WTC11 (cell line): ENCODE results near the gene SLC2A4. TPM values are rescaled to one million over a fixed set of nuclear protein-coding genes. Genes with fewer than 3 reads are reported as not detected.
A peak's percentile ranks its signal among the peaks of the same experiment; 100 is the strongest.

Experiments
- ATAC-seq: fragments of 200-7000 bp; cut with Tn5 transposase; 2 replicates; pipeline ENCODE4 v1.10.0; 2021; ENCODE audit warnings: mild to moderate bottlenecking, moderate library complexity
- CTCF ChIA-PET: fragments of 300-600 bp; sonication (Branson Sonifier 250); formaldehyde crosslinking; loops from one replicate; lab custom pipeline; 2021; ENCODE audit warnings: antibody characterized with exemption; lab: Charles Lee
- POLR2A ChIA-PET: fragments of 350-600 bp; sonication (Branson Sonifier 250); formaldehyde crosslinking; loops from one replicate; lab custom pipeline; 2021; ENCODE audit warnings: antibody characterized with exemption; lab: Charles Lee
- DNase-seq: peaks from one replicate; pipeline ENCODE4 v3.0.0; 2021; ENCODE audit warnings: low spot score
- H3K27ac Mint-ChIP-seq: 2 replicates; pipeline ENCODE4 v1.8.0; 2021; ENCODE audit warnings: mixed read lengths
- H3K27me3 Mint-ChIP-seq: 2 replicates; pipeline ENCODE4 v1.8.0; 2021; ENCODE audit warnings: low read depth, mild to moderate bottlenecking, moderate library complexity, mixed read lengths
- H3K36me3 Mint-ChIP-seq: 2 replicates; pipeline ENCODE4 v1.8.0; 2021; ENCODE audit warnings: mixed read lengths
- H3K4me1 Mint-ChIP-seq: 2 replicates; pipeline ENCODE4 v1.8.0; 2022; ENCODE audit warnings: mixed read lengths
- H3K4me3 Mint-ChIP-seq: 2 replicates; pipeline ENCODE4 v1.8.0; 2021; ENCODE audit warnings: mild to moderate bottlenecking, moderate library complexity, mixed read lengths
- H3K9me3 Mint-ChIP-seq: 2 replicates; pipeline ENCODE4 v1.8.0; 2021; ENCODE audit warnings: mixed read lengths
- ATF1 ChIP-seq: sonication (generic); formaldehyde crosslinking; IDR thresholded peaks from 2 replicates; pipeline ENCODE4 v1.8.1; 2023; ENCODE audit warnings: mild to moderate bottlenecking, moderate library complexity, missing genetic modification reagents
- ATF6 ChIP-seq: sonication (generic); formaldehyde crosslinking; IDR thresholded peaks from 2 replicates; pipeline ENCODE4 v1.8.1; 2023; ENCODE audit warnings: mild to moderate bottlenecking, missing genetic modification reagents
- CREB1 ChIP-seq: sonication (generic); formaldehyde crosslinking; IDR thresholded peaks from 2 replicates; pipeline ENCODE4 v1.8.0; 2023; ENCODE audit warnings: mild to moderate bottlenecking, missing genetic modification reagents
- FOXK1 ChIP-seq: sonication (generic); formaldehyde crosslinking; IDR thresholded peaks from 2 replicates; pipeline ENCODE4 v1.8.0; 2022; ENCODE audit warnings: mild to moderate bottlenecking, moderate library complexity, missing genetic modification reagents
- GABPB1 ChIP-seq: sonication (generic); formaldehyde crosslinking; IDR thresholded peaks from 2 replicates; pipeline ENCODE4 v1.8.1; 2023; ENCODE audit warnings: mild to moderate bottlenecking, missing genetic modification reagents
- GRHL2 ChIP-seq: fragments of 250-450 bp; sonication (Bioruptor Pico); IDR thresholded peaks from 2 replicates; pipeline ENCODE4 v1.8.0; 2022; ENCODE audit warnings: mild to moderate bottlenecking, moderate library complexity; ENCODE audit not compliant: insufficient replicate concordance, severe bottlenecking
- GTF2I ChIP-seq: fragments of 250-450 bp; sonication (Bioruptor Pico); conservative IDR thresholded peaks from 2 replicates; pipeline ENCODE4 v1.4.0; 2021; ENCODE audit warnings: mild to moderate bottlenecking
- IRF2 ChIP-seq: sonication (generic); formaldehyde crosslinking; IDR thresholded peaks from 2 replicates; pipeline ENCODE4 v1.8.0; 2022; ENCODE audit warnings: low read depth, missing genetic modification reagents, borderline replicate concordance
- NFYB ChIP-seq: sonication (generic); formaldehyde crosslinking; conservative IDR thresholded peaks from 2 replicates; pipeline ENCODE4 v1.8.0; 2022; ENCODE audit warnings: low read depth, missing genetic modification reagents
- NR2C2 ChIP-seq: sonication (generic); formaldehyde crosslinking; IDR thresholded peaks from 2 replicates; pipeline ENCODE4 v1.8.0; 2022; ENCODE audit warnings: mild to moderate bottlenecking, missing genetic modification reagents
- OVOL2 ChIP-seq: fragments of 250-450 bp; sonication (Bioruptor Pico); IDR thresholded peaks from 2 replicates; pipeline ENCODE4 v1.9.0; 2021; ENCODE audit warnings: mild to moderate bottlenecking, borderline replicate concordance
- PRRX2 ChIP-seq: fragments of 250-450 bp; sonication (Bioruptor Pico); IDR thresholded peaks from 2 replicates; pipeline ENCODE4 v1.8.0; 2021; ENCODE audit warnings: mild to moderate bottlenecking
- RELA ChIP-seq: sonication (generic); formaldehyde crosslinking; IDR thresholded peaks from 2 replicates; pipeline ENCODE4 v1.8.1; 2022; ENCODE audit warnings: missing genetic modification reagents, mild to moderate bottlenecking, borderline replicate concordance
- TP53 ChIP-seq: sonication (generic); formaldehyde crosslinking; IDR thresholded peaks from 2 replicates; pipeline ENCODE4 v1.8.1; 2023; ENCODE audit warnings: mild to moderate bottlenecking, missing genetic modification reagents
- ZNF232 ChIP-seq: sonication (generic); formaldehyde crosslinking; IDR thresholded peaks from 2 replicates; pipeline ENCODE4 v1.8.0; 2022; ENCODE audit warnings: mild to moderate bottlenecking, missing genetic modification reagents
- ZNF317 ChIP-seq: sonication (generic); formaldehyde crosslinking; IDR thresholded peaks from 2 replicates; pipeline ENCODE4 v1.8.1; 2023; ENCODE audit warnings: low read depth, mild to moderate bottlenecking, moderate library complexity, missing genetic modification reagents, borderline replicate concordance
- ZNF416 ChIP-seq: fragments of 250-450 bp; sonication (Bioruptor Pico); IDR thresholded peaks from 2 replicates; pipeline ENCODE4 v1.9.0; 2021; ENCODE audit warnings: mild to moderate bottlenecking, inconsistent platforms
- ZNF671 ChIP-seq: fragments of 250-450 bp; sonication (Bioruptor Pico); IDR thresholded peaks from 2 replicates; pipeline ENCODE4 v1.8.0; 2021; ENCODE audit warnings: mild to moderate bottlenecking
- total RNA-seq: library from RNA; stranded (reverse); gene quantifications from 3 replicates; pipeline ENCODE4 v1.2.3, GENCODE V29; 2021
- TF ChIP-seq, protein P1 (sequence below): fragments of 250-450 bp; sonication (Bioruptor Pico); IDR thresholded peaks from 2 replicates; pipeline ENCODE4 v1.8.0; 2021; ENCODE audit warnings: mild to moderate bottlenecking
- TF ChIP-seq, protein P2 (sequence below): fragments of 250-450 bp; sonication (Bioruptor Pico); IDR thresholded peaks from 2 replicates; pipeline ENCODE4 v1.9.0; 2021; ENCODE audit warnings: mild to moderate bottlenecking
- TF ChIP-seq, protein P3 (sequence below): sonication (generic); formaldehyde crosslinking; IDR thresholded peaks from 2 replicates; pipeline ENCODE4 v1.8.1; 2022; ENCODE audit warnings: low read depth, missing genetic modification reagents, borderline replicate concordance
- TF ChIP-seq, protein P4 (sequence below): sonication (generic); formaldehyde crosslinking; IDR thresholded peaks from 2 replicates; pipeline ENCODE4 v1.8.0; 2023; ENCODE audit warnings: missing genetic modification reagents, mild to moderate bottlenecking, borderline replicate concordance

Gene SLC2A4
- total RNA-seq, 1 experiment from 2014 or later: 6.4 TPM

DNA sequence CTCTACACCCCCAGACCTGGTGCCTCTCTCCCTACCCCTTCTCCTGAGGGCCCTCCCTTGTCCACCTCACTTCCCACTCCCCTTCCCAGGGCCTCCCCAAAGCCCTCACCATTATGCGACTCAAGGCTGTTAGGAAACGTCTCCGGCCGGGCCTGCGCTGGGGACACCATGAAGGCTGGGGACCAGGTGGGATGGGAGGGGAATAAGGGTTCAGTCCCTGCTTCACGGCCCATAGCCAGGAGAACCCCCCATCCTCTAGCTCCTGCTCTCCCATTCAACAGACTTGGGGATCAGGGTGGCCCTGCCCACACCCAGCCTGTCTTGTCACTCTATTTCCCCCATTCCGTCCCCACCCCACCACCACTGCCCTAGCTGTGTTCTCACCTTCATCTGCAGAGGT is 45.5 kb downstream of the SLC2A4 start:
- H3K27me3 Mint-ChIP-seq: no peaks in the 10 kb centered on the region
- TF ChIP-seq NFYB (CRISPR knock-in tag): no peak
- TF ChIP-seq ZNF232 (CRISPR knock-in tag): no peak
- no peak for TF ChIP-seq TP53
- no peak for TF ChIP-seq GABPB1 (CRISPR knock-in tag)
- TF ChIP-seq CREB1 (CRISPR knock-in tag): no peak
- TF ChIP-seq ZNF317 (CRISPR knock-in tag): no peak
- TF ChIP-seq, protein P1, sequence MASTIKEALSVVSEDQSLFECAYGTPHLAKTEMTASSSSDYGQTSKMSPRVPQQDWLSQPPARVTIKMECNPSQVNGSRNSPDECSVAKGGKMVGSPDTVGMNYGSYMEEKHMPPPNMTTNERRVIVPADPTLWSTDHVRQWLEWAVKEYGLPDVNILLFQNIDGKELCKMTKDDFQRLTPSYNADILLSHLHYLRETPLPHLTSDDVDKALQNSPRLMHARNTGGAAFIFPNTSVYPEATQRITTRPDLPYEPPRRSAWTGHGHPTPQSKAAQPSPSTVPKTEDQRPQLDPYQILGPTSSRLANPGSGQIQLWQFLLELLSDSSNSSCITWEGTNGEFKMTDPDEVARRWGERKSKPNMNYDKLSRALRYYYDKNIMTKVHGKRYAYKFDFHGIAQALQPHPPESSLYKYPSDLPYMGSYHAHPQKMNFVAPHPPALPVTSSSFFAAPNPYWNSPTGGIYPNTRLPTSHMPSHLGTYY: no peak
- no peak for TF ChIP-seq GTF2I
- TF ChIP-seq, all 79 proteins: peak for 0
- ChIA-PET CTCF (interaction anchor here (0.7 to 2.3 kb wide), 2 partner anchors 17 to 47 kb away, joined by 4 to 6 read pairs; no protein-coding TSS in a partner anchor), POLR2A (no interaction called here)
- no peaks in the 10 kb centered on the region for H3K9me3 Mint-ChIP-seq
- no peak for ATAC-seq
- no peak overlapping the region for H3K27ac Mint-ChIP-seq
- peaks cover 16% of the 10 kb centered on the region for H3K4me1 Mint-ChIP-seq
- DNase-seq: no peak
- H3K4me3 Mint-ChIP-seq: no peak overlapping the region
- peaks cover 27% of the 10 kb centered on the region for H3K36me3 Mint-ChIP-seq

GRCh38 chr17:7327501-7327900 is 46.0 kb downstream of the SLC2A4 start:
- TF ChIP-seq FOXK1 (CRISPR knock-in tag) (no peak), PRRX2 (CRISPR knock-in tag) (no peak), ATF6 (CRISPR knock-in tag) (no peak), ZNF416 (no peak), ZNF317 (CRISPR knock-in tag) (no peak), RELA (CRISPR knock-in tag) (no peak), IRF2 (CRISPR knock-in tag) (no peak), ATF1 (CRISPR knock-in tag) (no peak), GRHL2 (CRISPR knock-in tag) (no peak), NR2C2 (CRISPR knock-in tag) (no peak), OVOL2 (CRISPR knock-in tag) (no peak), ZNF671 (CRISPR knock-in tag) (no peak), CREB1 (CRISPR knock-in tag) (no peak)
- TF ChIP-seq, protein P2, sequence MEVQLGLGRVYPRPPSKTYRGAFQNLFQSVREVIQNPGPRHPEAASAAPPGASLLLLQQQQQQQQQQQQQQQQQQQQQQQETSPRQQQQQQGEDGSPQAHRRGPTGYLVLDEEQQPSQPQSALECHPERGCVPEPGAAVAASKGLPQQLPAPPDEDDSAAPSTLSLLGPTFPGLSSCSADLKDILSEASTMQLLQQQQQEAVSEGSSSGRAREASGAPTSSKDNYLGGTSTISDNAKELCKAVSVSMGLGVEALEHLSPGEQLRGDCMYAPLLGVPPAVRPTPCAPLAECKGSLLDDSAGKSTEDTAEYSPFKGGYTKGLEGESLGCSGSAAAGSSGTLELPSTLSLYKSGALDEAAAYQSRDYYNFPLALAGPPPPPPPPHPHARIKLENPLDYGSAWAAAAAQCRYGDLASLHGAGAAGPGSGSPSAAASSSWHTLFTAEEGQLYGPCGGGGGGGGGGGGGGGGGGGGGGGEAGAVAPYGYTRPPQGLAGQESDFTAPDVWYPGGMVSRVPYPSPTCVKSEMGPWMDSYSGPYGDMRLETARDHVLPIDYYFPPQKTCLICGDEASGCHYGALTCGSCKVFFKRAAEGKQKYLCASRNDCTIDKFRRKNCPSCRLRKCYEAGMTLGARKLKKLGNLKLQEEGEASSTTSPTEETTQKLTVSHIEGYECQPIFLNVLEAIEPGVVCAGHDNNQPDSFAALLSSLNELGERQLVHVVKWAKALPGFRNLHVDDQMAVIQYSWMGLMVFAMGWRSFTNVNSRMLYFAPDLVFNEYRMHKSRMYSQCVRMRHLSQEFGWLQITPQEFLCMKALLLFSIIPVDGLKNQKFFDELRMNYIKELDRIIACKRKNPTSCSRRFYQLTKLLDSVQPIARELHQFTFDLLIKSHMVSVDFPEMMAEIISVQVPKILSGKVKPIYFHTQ: no peak
- TF ChIP-seq, protein P3, sequence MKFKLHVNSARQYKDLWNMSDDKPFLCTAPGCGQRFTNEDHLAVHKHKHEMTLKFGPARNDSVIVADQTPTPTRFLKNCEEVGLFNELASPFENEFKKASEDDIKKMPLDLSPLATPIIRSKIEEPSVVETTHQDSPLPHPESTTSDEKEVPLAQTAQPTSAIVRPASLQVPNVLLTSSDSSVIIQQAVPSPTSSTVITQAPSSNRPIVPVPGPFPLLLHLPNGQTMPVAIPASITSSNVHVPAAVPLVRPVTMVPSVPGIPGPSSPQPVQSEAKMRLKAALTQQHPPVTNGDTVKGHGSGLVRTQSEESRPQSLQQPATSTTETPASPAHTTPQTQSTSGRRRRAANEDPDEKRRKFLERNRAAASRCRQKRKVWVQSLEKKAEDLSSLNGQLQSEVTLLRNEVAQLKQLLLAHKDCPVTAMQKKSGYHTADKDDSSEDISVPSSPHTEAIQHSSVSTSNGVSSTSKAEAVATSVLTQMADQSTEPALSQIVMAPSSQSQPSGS (CRISPR knock-in tag): no peak
- TF ChIP-seq, protein P4, sequence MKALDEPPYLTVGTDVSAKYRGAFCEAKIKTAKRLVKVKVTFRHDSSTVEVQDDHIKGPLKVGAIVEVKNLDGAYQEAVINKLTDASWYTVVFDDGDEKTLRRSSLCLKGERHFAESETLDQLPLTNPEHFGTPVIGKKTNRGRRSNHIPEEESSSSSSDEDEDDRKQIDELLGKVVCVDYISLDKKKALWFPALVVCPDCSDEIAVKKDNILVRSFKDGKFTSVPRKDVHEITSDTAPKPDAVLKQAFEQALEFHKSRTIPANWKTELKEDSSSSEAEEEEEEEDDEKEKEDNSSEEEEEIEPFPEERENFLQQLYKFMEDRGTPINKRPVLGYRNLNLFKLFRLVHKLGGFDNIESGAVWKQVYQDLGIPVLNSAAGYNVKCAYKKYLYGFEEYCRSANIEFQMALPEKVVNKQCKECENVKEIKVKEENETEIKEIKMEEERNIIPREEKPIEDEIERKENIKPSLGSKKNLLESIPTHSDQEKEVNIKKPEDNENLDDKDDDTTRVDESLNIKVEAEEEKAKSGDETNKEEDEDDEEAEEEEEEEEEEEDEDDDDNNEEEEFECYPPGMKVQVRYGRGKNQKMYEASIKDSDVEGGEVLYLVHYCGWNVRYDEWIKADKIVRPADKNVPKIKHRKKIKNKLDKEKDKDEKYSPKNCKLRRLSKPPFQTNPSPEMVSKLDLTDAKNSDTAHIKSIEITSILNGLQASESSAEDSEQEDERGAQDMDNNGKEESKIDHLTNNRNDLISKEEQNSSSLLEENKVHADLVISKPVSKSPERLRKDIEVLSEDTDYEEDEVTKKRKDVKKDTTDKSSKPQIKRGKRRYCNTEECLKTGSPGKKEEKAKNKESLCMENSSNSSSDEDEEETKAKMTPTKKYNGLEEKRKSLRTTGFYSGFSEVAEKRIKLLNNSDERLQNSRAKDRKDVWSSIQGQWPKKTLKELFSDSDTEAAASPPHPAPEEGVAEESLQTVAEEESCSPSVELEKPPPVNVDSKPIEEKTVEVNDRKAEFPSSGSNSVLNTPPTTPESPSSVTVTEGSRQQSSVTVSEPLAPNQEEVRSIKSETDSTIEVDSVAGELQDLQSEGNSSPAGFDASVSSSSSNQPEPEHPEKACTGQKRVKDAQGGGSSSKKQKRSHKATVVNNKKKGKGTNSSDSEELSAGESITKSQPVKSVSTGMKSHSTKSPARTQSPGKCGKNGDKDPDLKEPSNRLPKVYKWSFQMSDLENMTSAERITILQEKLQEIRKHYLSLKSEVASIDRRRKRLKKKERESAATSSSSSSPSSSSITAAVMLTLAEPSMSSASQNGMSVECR: no peak
- Mint-ChIP-seq H3K9me3 (no peaks in the 10 kb centered on the region), H3K27ac (no peak overlapping the region), H3K36me3 (peaks cover 23% of the 10 kb centered on the region), H3K27me3 (no peaks in the 10 kb centered on the region), H3K4me1 (peaks cover 20% of the 10 kb centered on the region), H3K4me3 (peak overlapping the region; percentile 93)
- CTCF ChIA-PET: interaction anchor here (2.3 kb wide), 1 partner anchor 17 kb away, joined by 6 read pairs; no protein-coding TSS in a partner anchor
- ATAC-seq (no peak), DNase-seq (no peak)
- POLR2A ChIA-PET: no interaction called here
